Measurements from ENCODE around the gene GBP1.

The GBP1 gene

GRCh38 chr1:89070509-89070908 is 5.5 kb upstream of the GBP1 start:
- H3K9me3 ChIP-seq (ENCODE audit: insufficient read depth, low read length): no peaks in the 10 kb centered on the region
- H3K27ac ChIP-seq (ENCODE audit: low read depth, low read length): no peak overlapping the region
- H4K20me1 ChIP-seq (ENCODE audit: low read depth, low read length): no peaks in the 10 kb centered on the region
- no peak overlapping the region for H2AFZ ChIP-seq (ENCODE audit: low read depth, low read length, severe bottlenecking)
- TF ChIP-seq CTCF (IDR thresholded peaks at IDR 0.05; ENCODE audit: insufficient read depth, low read length, poor library complexity, severe bottlenecking): no peak
- no peak for TF ChIP-seq EZH2phosphoT487 (conservative IDR thresholded peaks at IDR 0.05; ENCODE audit: low read length)
- no peak overlapping the region for H3K4me2 ChIP-seq (ENCODE audit: low read depth, low read length, poor library complexity, severe bottlenecking)
- H3F3A ChIP-seq (ENCODE audit: insufficient read depth): no peaks in the 10 kb centered on the region
- H3K27me3 ChIP-seq (ENCODE audit: low read length): no peaks in the 10 kb centered on the region
- no peaks in the 10 kb centered on the region for H3K36me3 ChIP-seq (ENCODE audit: low read length)
- H3K9ac ChIP-seq (ENCODE audit: low read length): no peak overlapping the region
- no peaks in the 10 kb centered on the region for H3K79me2 ChIP-seq (ENCODE audit: insufficient read depth, low read length)
- H3K4me3 ChIP-seq (ENCODE audit: insufficient read depth, low read length, poor library complexity, severe bottlenecking): no peak overlapping the region
- no peaks in the 10 kb centered on the region for H3K9me2 ChIP-seq (replicated peaks; ENCODE audit: insufficient read depth, low read length)

- no peak for TF ChIP-seq EZH2phosphoT487 (conservative IDR thresholded peaks at IDR 0.05; ENCODE audit: low read length)
- TF ChIP-seq CTCF (IDR thresholded peaks at IDR 0.05; ENCODE audit: insufficient read depth, low read length, poor library complexity, severe bottlenecking): no peak
Observed at GRCh38 chr1:89069951-89070350, 4.9 kb upstream of the GBP1 start.

GRCh38 chr1:89068291-89068690 is 3.3 kb upstream of the GBP1 start:
- H2AFZ ChIP-seq (ENCODE audit: low read depth, low read length, severe bottlenecking): no peak overlapping the region
- H3K27ac ChIP-seq (ENCODE audit: low read depth, low read length): no peak overlapping the region
- H4K20me1 ChIP-seq (ENCODE audit: low read depth, low read length): no peaks in the 10 kb centered on the region
- no peak for TF ChIP-seq EZH2phosphoT487 (conservative IDR thresholded peaks at IDR 0.05; ENCODE audit: low read length)
- no peak for TF ChIP-seq CTCF (IDR thresholded peaks at IDR 0.05; ENCODE audit: insufficient read depth, low read length, poor library complexity, severe bottlenecking)
- H3K9ac ChIP-seq (ENCODE audit: low read length): no peak overlapping the region
- no peak overlapping the region for H3K4me3 ChIP-seq (ENCODE audit: insufficient read depth, low read length, poor library complexity, severe bottlenecking)
- H3F3A ChIP-seq (ENCODE audit: insufficient read depth): no peaks in the 10 kb centered on the region
- no peaks in the 10 kb centered on the region for H3K36me3 ChIP-seq (ENCODE audit: low read length)
- no peaks in the 10 kb centered on the region for H3K27me3 ChIP-seq (ENCODE audit: low read length)
- no peaks in the 10 kb centered on the region for H3K9me2 ChIP-seq (replicated peaks; ENCODE audit: insufficient read depth, low read length)
- no peak overlapping the region for H3K4me2 ChIP-seq (ENCODE audit: low read depth, low read length, poor library complexity, severe bottlenecking)
- no peaks in the 10 kb centered on the region for H3K79me2 ChIP-seq (ENCODE audit: insufficient read depth, low read length)
- no peaks in the 10 kb centered on the region for H3K9me3 ChIP-seq (ENCODE audit: insufficient read depth, low read length)

More at GRCh38 chr1:89069951-89070350, 4.9 kb upstream of the GBP1 start:
- no peaks in the 10 kb centered on the region for H3K9me2 ChIP-seq (replicated peaks; ENCODE audit: insufficient read depth, low read length)
- no peaks in the 10 kb centered on the region for H3K9me3 ChIP-seq (ENCODE audit: insufficient read depth, low read length)
- no peak overlapping the region for H3K4me2 ChIP-seq (ENCODE audit: low read depth, low read length, poor library complexity, severe bottlenecking)
- H3K79me2 ChIP-seq (ENCODE audit: insufficient read depth, low read length): no peaks in the 10 kb centered on the region
- no peak overlapping the region for H3K4me3 ChIP-seq (ENCODE audit: insufficient read depth, low read length, poor library complexity, severe bottlenecking)
- no peak overlapping the region for H3K27ac ChIP-seq (ENCODE audit: low read depth, low read length)
- H3K36me3 ChIP-seq (ENCODE audit: low read length): no peaks in the 10 kb centered on the region
- H2AFZ ChIP-seq (ENCODE audit: low read depth, low read length, severe bottlenecking): no peak overlapping the region
- H3F3A ChIP-seq (ENCODE audit: insufficient read depth): no peaks in the 10 kb centered on the region
- no peak overlapping the region for H3K9ac ChIP-seq (ENCODE audit: low read length)
- H3K27me3 ChIP-seq (ENCODE audit: low read length): no peaks in the 10 kb centered on the region
- no peaks in the 10 kb centered on the region for H4K20me1 ChIP-seq (ENCODE audit: low read depth, low read length)

All from SU-DHL-6 (cell line).